Loucy (cell line): ENCODE results near the gene AARS2.

Source experiments
- CTCF ChIP-seq: fragments of 200-600 bp; sonication (generic); conservative IDR thresholded peaks from 2 replicates; pipeline ENCODE4 v1.5.1; 2014; ENCODE audit warnings: mild to moderate bottlenecking, antibody characterized with exemption, low read length
- EZH2phosphoT487 ChIP-seq: fragments of 200-600 bp; IDR thresholded peaks from 2 replicates; pipeline ENCODE4 v1.6.1; 2018; ENCODE audit warnings: antibody characterized with exemption, mild to moderate bottlenecking, moderate library complexity, borderline replicate concordance

- no peak for TF ChIP-seq CTCF
- TF ChIP-seq EZH2phosphoT487 = no peak
Measured at GRCh38 chr6:44250718-44251123, 62.4 kb downstream of the AARS2 start.
